Stomach (tissue), 4 donors: Measurements from ENCODE around the gene MIS18BP1.

Source experiments
- CTCF ChIP-seq, 7 experiments: fragments of 450-650 bp in 4 of 7; fragments of 200-600 bp in 3 of 7; sonication (generic) in 3 of 7; IDR thresholded peaks; one replicate each; pipeline ENCODE4 v1.5.1; 2016 to 2019; ENCODE audit warnings: antibody characterized with exemption in 7 of 7, control low read depth in 2 of 7, mild to moderate bottlenecking in 1 of 7
- POLR2A ChIP-seq, 4 donors: fragments of 450-650 bp; IDR thresholded peaks; one replicate each; pipeline ENCODE4 v1.6.1; 2016; ENCODE audit warnings: antibody characterized with exemption in 4 of 4, control low read depth in 2 of 4, mild to moderate bottlenecking in 1 of 4, moderate library complexity in 1 of 4

GRCh38 chr14:45247427-45247826 is 5.6 kb downstream of the MIS18BP1 start:
- TF ChIP-seq CTCF (IDR thresholded peaks at IDR 0.05), result no peak
- TF ChIP-seq POLR2A (IDR thresholded peaks at IDR 0.05), result no peak
